GM21381 (cell line): ENCODE results near the gene PIP5K1B.
"Not testable (repeated sequence)": the region's sequence is repeated elsewhere in the genome, so short reads cannot be mapped to it uniquely, and the experiment has no call there.

Source experiments
- ATAC-seq: cut with Tn5 transposase; IDR thresholded peaks from one replicate; pipeline ENCODE4 v1.9.1; 2021; ENCODE audit warnings: mild to moderate bottlenecking, moderate library complexity; ENCODE audit not compliant: unreplicated experiment

PIP5K1B gene, protein sequence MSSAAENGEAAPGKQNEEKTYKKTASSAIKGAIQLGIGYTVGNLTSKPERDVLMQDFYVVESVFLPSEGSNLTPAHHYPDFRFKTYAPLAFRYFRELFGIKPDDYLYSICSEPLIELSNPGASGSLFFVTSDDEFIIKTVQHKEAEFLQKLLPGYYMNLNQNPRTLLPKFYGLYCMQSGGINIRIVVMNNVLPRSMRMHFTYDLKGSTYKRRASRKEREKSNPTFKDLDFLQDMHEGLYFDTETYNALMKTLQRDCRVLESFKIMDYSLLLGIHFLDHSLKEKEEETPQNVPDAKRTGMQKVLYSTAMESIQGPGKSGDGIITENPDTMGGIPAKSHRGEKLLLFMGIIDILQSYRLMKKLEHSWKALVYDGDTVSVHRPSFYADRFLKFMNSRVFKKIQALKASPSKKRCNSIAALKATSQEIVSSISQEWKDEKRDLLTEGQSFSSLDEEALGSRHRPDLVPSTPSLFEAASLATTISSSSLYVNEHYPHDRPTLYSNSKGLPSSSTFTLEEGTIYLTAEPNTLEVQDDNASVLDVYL

DNA sequence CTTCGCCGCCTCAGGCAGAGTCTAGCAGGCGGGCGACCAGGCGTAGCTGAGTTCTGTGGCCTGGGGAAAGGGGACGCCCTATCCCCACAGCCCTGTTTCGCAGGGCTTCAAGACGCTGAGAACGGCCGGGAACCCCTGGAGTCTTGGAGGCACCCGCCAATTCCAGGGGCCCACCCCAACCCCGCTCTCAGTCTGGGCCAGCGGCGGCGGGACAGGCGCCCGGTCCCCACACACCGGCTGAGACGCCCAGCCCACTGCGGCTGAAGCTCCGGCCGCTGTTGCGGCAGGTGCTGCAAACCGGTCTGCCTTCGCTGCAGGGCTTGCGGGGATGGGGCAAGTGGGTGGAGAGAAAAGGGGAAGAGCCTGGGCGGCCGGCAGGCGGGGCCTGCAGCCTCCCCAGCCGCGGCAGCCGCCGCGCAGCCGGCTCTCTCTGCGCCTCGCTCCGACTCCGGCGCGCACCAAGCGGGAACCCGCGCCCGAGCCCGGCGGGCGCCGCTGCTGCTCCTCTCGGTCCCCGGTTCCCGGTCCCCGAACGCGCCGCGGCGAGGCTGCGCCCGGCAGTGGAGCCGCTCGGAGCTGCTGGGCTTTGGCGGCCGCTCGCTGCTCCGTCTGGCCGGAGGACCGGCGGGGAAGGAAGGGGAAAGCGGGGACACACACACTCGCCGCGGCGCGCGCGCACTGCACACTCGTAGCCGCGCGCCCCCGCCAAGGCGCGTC lies at the start of gene PIP5K1B:
Gene PIP5K1B (plus strand): TSS at position 427 of the 717 bp plus-strand sequence. CDS start 117,375 bp downstream, outside the sequence.
- ATAC-seq, result peak; percentile 75

DNA sequence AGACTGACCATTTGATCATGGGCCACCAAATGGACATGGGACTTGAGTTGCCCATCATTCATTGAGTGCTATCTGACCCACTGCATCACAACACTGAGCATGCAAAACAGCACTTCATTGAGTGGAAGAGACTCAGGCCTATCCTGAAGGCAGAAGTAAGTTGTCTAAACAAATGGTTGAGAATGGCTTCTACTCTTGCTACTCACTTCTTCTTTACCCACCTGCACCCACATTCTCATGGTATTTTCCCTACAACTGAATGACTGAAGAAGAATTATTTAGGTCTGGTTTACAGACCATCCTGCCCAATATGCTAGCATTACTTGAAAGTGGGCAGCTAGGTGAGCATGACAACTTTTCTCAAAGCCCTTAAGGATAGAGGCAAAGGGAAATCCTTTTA lies 41.0 kb upstream of the PIP5K1B start:
- no peak for ATAC-seq

DNA sequence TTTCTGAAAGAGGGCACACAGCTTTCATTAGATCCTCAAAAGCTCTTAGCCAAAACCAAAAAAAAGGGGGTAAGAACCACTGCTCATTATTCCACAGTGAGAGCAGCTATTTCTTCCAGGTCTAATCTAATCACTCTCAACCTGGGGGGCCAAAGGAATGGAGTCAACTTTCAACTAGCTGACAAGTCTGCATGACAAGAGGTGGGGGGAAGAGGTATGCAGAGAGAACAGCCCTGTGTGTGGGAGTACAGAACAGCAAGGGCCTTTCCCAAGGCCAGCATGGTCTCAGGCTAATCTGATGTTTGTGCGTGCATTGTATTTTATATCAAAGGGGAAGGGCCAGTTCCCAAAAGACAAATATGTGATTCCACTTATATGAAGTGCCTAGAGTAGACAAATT lies 36.9 kb upstream of the PIP5K1B start:
- ATAC-seq, result no peak

DNA sequence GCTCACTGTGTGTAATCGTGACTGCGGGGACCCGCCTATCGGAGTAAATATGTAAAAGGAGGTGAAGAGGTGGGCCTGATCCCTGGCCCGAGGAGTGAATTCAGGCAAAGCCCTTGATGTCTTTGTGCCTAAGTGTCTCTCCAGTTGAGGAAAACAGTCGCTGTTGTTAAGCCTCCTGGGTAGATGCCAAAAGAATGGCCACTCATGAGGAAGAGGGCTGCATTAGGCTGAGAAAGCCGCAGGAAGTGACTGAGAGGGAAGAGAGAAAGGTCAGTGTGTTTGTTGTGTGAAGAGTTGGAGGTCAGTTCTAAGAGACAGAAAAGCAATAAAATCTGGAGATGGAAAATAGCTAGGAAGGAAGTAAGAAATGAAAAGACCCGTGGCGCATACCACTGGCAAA lies 35.8 kb upstream of the PIP5K1B start:
- ATAC-seq, result no peak

DNA sequence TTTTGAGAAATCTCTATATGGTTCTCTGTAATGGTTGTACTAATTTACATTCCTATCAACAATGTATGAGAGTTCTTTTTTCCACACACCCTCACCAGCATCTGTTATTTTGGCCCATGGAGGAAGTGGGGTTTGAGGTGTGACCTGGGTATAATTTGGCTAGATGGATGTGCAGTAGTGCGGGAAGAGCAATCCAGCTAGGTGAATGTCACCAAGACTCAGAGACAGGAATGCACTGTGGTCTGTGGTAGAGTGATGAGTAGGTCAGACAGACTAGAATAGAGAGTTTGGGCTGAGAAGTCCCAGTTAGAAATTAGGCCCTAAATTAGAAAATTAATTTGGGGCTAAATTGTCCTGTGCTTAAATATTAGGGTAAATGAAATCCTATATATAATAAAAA lies 32.8 kb upstream of the PIP5K1B start:
- no peak for ATAC-seq

DNA sequence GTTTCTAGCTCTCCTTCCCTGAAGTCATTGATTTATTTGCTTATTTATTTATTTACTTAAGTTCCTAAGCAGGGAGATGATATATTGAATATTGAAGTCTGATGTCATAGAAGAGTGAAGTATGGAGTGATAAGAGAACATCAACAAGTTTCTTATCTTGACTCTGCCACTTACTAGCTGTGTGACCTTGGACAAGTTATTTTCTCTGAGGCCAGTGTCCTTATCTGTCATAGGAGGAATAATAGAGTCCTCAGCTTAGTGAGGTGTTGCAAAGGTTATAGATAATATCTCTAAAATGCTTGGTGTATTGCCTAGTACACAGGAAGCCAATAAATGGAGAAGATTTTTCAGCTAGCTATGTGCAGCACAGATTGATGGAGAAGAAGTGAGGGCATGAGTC lies 32.4 kb upstream of the PIP5K1B start:
- no peak for ATAC-seq

DNA sequence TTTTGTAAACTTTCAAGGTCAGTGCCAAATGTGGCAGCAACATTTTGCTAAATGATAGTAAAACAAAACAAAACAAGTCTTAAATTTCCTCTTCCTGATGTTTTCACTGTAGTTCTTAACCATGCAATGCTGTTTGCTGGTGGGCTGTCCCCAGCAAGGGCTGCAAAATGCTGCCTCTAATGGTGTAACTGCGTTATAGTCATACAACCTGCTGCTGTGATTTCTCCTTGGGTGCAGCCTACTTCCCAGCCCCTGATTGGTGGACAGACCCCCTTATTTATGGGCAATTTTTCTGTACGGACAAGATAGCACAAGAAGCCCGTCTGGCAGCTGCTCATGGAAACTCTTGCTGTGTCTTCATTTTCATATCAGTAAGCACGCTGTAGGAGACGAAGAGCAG lies 26.6 kb upstream of the PIP5K1B start:
- no peak for ATAC-seq

DNA sequence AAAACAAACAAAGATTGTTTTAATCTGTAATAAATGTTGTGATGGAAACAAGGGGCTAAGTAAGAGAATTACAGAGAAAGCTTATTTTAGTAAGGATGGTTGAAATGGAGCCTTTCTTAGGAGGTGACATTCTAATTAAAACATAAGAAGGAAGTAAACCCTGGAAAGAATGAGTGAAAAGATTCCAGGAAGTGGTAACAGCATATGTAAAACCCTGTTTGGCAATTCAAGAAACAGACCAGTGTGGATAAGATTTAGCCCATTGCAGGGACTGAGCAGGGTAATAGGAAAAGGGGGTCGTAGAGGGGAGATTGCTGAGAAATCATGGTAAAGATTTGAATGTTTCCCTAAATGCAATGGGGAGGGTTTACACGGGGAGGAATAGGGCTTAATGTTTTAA lies 21.6 kb upstream of the PIP5K1B start:
- no peak for ATAC-seq

DNA sequence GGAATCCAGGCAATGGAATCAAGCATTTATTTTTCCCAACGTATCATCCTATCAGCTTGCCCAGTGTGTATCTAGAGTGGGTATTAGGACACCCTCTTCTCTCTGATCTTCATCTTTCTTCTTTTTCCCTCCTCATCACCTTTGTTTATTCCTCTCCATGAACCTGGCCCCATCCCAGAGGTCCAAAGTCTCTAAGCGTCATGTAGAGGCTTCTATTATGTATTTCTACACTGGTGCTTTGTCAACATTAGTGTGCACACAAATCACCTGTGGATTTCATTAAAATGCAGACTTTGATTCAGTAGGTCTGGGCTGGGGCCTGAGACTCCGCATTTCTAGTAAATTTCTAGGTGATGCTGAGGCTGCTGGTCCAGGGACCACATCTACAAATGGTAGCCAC lies 19.8 kb upstream of the PIP5K1B start:
- ATAC-seq, result no peak

DNA sequence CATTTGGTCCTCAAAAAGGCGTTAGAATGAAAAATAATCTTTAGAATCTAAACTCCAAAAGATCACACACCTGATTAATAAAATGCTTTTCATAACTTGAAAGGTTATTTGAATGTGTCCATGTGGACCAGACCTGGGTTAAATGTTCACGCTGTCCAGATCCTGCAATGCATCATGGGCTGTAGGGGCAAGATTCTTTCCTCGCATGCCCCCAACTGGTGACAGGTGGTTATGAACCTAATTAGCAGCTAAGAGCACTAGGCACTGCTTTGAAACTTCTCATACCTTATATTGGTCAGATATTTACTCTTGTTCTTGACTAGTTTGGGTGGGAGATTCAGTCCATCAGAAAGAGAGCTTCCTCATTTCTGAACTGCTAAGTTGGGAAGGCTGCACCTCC lies 19.3 kb upstream of the PIP5K1B start:
- ATAC-seq, result peak; percentile 82

DNA sequence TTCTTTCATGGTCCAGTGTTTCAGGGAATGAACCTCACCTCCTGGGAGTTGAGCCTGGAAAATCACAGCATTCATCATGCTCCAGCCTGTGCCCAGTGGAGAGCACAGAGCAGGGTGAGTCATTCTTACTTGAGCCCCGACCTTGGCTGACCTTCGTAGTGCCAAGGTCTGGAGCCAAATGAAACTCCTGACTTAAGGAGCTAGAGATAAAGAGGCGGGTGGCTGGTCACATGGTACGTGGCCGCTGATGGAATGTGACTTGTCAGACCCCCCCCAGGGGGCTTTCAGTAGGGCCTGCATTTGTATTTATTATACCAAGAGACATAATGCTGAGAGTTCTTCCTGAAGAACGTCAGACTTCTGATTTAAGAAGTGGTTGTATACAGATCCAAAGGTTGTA lies 15.0 kb upstream of the PIP5K1B start:
- no peak for ATAC-seq

DNA sequence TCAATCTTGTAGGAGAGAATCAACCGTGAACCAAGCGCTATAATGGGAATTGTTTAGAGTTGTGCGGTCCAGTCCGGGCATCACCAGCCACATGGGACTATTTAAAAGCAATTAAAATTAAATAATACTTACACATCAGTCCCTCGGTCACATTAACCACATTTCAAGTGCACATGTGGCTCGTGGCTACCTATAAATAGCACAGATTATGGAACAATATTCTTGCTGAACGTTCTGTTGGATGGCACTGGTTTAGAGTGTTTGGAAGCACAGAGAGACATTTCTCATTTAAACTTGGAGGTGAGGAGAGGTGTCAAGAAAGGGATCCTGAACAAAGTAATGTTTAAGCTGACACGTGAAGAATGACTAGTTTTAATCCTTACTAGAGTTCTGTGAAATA lies 12.5 kb upstream of the PIP5K1B start:
- ATAC-seq, result no peak

DNA sequence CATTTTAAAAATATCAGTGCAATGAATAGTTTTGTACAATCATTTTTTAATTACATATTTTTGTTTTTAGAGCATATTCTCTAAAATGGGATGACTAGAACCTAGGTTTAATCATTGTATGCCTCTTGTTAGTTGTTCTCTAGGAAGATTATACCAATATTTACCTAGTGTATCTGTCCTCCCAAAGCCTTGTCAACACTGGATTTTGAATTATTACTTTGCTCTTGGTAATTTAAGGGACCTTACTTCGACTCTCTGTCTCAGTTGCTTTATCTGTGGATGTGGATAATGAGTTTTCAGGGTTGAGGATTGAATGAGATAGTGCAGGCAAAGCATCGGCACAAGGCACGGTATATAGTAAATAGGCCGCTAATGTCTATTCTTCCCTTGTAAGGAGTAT lies 10.9 kb upstream of the PIP5K1B start:
- no peak for ATAC-seq

DNA sequence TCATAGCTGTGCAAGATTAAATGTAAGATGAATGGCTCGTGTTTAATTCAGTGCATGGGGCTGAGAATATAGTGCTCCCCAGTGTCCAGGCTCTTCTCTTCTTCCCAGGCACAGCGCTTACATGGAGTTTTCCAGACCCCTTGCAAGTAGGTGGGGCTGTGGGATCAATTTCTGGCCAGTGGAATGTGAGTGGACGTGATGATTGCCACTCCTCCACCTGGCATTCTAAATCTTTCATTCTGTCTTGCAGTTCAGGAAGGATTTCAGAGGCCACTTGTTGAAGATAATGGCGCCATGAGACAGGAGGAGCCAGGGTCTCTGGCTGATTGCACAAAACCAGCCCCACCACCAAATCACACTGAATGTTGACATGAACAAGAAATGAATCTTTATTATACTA lies 7.2 kb upstream of the PIP5K1B start:
- no peak for ATAC-seq

DNA sequence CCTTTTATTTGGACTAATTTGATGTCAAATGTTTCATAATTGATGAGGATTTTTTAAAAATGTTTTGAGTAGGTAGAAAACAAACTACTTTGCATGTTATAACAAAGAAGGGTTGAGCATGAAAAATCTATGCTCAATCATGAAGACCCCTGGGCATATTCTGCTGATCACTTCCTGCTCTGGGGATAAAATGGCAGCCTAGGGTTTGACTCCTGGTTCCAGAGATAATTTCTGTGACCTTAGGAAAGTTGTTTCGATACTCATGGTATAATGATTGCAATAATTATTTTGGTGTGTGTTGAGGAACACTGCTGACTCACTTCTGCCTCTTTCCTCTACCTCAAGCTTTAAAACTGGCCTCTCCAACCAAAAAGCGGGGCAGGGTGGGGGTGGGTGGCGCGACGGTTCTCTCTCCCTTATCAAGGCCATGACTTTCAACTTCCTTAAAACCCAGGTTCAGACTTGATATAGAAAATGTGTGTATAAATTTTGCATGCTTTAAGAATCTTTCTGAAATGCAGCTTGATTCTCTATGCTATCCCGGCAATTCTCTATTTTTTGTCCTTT lies 6.0 kb upstream of the PIP5K1B start:
- ATAC-seq, result no peak

DNA sequence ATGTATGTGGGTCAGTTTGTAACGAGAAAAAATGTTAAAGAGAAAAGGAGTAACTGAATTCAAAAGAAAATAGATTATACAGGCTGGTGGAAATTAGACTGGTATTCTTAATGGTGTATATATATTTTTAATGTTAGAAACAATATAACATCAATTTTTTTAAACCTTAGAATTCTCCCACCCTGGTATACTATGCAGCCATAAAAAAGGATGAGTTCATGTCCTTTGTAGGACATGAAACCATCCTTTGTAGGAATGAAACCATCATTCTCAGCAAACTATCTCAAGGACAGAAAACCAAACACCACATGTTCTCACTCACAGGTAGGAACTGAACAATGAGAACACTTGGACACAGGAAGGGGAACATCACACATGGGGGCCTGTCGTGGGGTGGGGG lies 5.4 kb upstream of the PIP5K1B start:
- ATAC-seq, result not testable (repeated sequence)

DNA sequence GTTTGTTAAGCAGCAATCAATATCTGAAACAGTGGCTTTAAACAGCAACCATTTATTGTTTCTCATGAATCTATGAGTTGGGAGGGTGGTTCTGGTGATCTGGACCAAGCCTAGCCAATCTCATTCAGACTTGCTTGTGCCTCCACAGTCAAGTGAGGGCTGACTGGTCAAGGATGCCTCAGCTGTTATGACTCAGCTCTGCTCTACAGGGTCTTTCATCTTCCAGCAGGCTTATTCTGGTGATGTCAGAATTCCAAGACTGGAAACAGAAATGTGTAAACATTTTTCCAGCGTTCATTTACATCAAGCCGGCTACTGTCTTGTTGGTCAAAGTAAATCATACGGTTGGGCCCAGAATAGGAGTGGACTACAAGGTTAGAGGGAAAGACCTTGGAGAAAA lies 2.5 kb upstream of the PIP5K1B start:
- ATAC-seq, result no peak

DNA sequence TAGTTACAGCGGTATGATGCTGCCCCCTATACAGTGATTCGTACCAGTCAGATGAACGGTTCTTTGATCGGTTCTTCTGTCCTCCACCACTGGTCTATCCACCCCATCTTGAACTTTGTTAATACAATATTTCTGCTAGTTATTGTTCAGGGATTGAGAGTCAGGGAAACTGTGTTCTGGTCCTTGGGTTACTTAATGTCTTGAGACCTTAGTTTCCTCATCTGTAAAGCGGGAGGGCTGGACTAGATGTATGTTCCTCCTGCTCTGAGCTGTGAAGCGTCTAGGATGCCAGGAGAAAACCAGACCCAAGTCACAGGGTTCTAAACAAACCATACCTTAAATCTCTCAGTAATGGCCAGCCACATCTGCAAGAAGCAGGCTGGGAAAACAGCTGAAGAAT lies 1.4 kb upstream of the PIP5K1B start:
- no peak for ATAC-seq

DNA sequence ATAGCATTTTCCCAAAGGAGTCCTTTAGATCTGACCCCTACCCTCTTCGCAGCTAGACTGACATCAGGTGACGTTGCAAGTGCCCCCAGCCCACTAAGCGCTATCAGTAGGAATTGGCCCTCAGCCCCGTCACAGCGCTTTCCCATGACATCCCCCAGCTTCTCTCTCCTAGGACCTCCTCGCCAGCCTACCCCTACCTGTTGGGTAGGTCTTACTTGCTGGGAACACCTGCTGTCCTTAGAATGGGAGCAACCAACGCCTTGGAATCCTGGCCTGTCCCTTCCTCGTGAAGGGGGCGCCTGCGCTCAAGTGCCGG lies 584 bp upstream of the PIP5K1B start:
- no peak for ATAC-seq

DNA sequence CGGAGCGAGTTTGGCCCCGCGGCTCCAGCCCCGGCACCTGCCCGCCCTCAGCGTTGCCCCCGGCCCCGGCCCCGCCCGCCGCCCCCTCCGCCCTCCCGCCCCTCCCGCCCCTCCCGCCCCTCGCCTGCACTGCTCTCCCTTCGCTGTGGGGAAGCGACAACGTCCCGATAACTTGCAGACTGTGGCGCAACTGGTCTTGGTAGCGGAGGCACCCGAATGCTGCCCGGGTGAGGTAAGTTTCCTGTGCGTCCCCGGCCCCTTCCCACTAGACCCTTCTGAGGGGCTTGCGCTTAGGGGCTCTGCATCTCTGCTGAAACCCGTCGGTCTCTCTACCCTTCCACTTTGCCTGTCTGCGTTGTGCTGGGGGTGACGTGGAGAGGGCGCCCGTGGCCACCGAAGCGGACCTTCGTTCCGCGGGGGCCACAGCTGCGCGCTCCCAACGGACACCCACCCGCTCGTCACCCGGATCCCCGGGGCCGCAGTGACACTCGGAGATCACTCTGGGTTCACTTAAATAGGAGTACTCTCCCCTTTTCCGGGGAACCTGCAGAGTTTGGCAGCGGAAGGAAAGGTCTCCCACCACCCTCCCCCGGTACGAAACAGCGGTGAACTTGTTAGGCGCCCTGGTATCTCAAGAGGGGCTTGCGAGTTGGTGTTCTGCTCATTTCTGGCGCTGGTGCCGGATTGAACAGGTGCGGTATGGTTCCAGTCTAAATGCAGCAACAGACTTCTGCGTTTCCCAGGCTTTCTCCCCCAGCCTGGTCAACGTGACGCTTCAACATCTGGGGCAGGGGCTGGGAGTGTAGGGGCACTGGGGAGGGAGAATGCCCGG lies 707 bp downstream of the PIP5K1B start:
- peak; percentile 5 for ATAC-seq
